ENCODE results near the gene POLL.

POLL gene

DNA sequence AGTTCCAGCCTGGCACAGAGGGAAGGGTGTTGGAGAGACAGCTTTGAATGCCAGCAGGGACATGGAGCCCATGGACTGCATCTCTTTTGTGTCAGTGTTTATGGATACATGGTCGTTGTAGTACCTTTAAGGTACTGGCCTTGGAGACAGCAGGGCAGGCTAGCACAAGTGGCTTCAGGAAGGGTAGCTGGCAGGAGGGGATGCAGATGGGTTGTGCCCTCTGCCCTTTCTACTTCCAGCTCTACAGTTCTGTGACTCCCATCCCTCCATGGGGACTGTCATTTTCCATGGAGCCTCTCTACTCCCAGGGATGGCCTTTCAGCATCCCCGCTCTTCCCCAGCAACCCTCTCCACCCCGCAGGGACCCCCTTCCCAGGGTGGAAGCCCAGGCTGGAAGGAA lies 25.1 kb downstream of the POLL start:
- no peaks in the 10 kb centered on the region for H3K4me1 ChIP-seq (ENCODE audit: control insufficient read depth, insufficient read depth, low read length)
- H3K4me3 ChIP-seq (ENCODE audit: low read depth, low read length): no peak overlapping the region
- H3K27me3 ChIP-seq (ENCODE audit: control insufficient read depth, insufficient read depth, low read length): peaks cover 26% of the 10 kb centered on the region
- no peaks in the 10 kb centered on the region for H3K9me3 ChIP-seq (ENCODE audit: control insufficient read depth, insufficient read depth, low read length)
- no peaks in the 10 kb centered on the region for H3K36me3 ChIP-seq (ENCODE audit: control insufficient read depth, insufficient read depth, low read length)
- H3K9ac ChIP-seq (ENCODE audit: low read depth, low read length): no peak overlapping the region

DNA sequence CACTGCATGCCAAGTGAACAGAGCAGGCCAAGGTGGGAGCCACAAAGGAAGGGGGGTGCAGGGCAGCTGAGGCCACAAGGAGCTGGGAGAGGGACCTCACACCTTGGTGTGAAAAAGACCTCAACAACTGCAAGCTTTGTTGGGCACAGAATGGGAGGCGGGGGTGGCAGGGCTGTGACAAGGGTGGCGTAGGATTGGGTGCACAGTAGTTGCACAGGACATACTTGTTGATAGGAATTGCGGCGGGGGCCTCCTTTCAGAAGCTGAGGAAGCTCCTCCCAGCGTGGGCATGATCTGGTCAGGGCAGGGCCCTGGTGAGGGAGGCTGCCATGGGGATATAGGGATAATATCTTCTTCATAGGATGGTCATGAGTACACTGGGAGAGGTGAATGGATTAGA lies 25.8 kb downstream of the POLL start:
- Histone ChIP-seq H3K36me3 (ENCODE audit: control insufficient read depth, insufficient read depth, low read length) (no peaks in the 10 kb centered on the region), H3K9me3 (ENCODE audit: control insufficient read depth, insufficient read depth, low read length) (no peaks in the 10 kb centered on the region), H3K4me3 (ENCODE audit: low read depth, low read length) (no peak overlapping the region), H3K27me3 (ENCODE audit: control insufficient read depth, insufficient read depth, low read length) (peaks cover 18% of the 10 kb centered on the region), H3K9ac (ENCODE audit: low read depth, low read length) (no peak overlapping the region), H3K4me1 (ENCODE audit: control insufficient read depth, insufficient read depth, low read length) (no peaks in the 10 kb centered on the region)

DNA sequence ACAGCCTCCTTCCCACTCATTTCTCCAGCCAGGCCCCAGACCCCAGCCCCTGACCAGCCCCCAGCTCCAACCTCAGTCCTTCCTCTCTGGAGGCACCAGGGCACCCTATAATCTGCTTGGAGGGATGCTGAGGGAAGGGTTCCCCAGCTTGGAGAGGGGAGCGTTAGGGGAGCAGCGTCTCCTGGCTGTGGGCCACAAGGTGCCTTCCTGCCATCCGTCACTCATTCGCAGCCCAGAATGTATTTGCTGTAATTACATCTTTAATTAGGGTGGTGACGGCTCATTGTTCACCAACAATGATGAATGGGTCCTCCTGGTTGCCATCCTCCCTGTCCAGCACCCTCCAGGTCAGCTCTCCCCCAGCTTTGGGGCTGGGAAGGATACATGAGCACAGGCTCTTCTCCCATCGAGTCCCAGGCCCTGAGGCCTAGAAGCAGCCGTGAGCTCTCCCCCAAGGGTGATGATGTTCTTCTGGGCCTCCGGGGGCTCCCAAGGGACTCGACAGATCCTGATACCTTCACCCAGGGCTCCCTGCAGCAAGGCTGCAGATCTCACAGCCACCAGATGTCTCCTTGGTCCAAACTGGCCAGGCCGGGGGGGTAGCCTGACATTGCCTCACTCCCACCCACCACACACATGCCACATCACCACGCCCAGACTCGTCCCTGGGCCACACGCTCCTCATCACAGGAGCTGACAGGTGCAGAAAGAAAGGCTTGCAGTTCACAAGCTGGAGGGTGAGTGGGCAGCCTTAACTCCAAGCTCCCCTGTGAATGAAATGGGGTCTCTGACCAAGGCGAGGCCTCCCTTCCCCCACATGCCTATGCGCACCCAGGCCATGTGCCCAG lies 26.8 kb downstream of the POLL start:
- Histone ChIP-seq H3K9me3 (ENCODE audit: control insufficient read depth, insufficient read depth, low read length) (no peaks in the 10 kb centered on the region), H3K4me1 (ENCODE audit: control insufficient read depth, insufficient read depth, low read length) (no peaks in the 10 kb centered on the region), H3K36me3 (ENCODE audit: control insufficient read depth, insufficient read depth, low read length) (no peaks in the 10 kb centered on the region), H3K9ac (ENCODE audit: low read depth, low read length) (no peak overlapping the region), H3K27me3 (ENCODE audit: control insufficient read depth, insufficient read depth, low read length) (peaks cover 10% of the 10 kb centered on the region), H3K4me3 (ENCODE audit: low read depth, low read length) (no peak overlapping the region)

DNA sequence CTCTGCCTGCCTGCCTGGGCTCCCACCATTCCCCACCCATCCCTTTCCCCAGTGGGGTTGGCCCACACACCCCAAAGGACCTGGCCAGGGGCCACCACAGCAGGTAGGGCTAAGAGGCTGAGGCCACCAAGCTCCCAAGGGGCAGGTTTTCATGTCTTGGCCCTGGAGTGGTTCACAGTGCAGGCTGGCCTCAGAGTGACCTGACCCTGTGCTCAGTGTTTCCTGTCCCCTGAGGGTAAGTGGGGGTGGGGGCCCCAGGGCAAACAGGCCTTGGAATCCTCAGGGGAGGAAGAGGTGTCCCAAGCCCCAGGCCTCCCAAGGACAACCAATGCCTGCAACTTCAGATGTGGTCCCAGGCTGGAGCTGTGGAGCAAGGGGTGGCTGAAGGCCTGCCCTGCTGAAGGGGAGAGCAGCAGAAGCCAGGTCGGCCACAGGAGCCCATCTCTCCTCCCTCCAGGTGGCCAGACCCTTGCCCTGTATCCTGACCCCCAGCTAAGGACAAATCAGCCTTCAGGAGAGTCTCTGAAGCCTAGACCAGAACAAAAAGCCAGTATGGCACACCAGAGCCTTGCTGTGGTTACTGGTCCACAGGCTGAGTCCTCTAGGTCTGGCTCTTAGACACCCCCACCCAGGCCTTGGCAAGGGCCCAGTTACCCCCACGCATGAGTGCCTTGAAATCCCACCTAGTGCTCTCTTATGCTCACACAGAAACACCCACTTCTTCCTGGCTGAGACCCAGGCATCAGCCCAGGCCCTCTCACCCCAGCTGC lies 27.6 kb downstream of the POLL start:
- Histone ChIP-seq H3K4me1 (ENCODE audit: control insufficient read depth, insufficient read depth, low read length) (no peaks in the 10 kb centered on the region), H3K9me3 (ENCODE audit: control insufficient read depth, insufficient read depth, low read length) (no peaks in the 10 kb centered on the region), H3K9ac (ENCODE audit: low read depth, low read length) (no peak overlapping the region), H3K27me3 (ENCODE audit: control insufficient read depth, insufficient read depth, low read length) (peaks cover 2% of the 10 kb centered on the region), H3K4me3 (ENCODE audit: low read depth, low read length) (no peak overlapping the region), H3K36me3 (ENCODE audit: control insufficient read depth, insufficient read depth, low read length) (no peaks in the 10 kb centered on the region)

DNA sequence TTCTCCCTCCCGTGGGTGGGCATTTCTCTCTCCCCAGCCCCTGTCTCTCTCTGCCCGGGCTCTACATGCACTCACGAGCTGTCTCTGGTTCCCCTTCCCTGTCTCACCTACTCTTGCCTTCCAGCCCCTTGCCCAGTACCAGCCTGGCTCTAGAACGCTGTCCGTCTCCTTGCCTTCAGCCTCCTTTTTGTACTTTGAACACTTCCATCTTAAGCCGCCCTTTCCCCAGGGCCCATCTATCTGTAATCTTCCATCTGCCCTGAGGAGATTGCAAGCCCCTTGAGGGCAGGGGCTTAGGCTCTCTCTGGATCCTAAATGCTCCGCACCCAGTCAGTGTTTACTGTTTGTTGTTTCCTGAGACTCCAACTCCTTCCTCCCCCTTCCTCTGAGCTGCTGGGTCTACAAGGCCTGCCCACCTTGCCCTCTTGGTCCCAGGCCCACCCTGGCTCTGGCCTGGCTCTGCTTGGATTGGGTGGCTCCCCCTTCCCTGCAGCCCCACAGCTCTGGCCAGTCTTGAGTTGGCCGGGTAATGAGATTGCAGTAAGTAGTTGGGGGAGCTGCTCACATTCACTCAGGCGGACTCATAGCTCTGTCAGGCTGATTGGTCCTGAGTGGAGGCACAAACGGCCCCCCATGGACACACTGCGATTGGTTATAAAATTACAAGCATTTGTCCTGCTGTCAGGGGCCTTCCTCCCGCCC lies 28.3 kb downstream of the POLL start:
- Histone ChIP-seq H3K27me3 (ENCODE audit: control insufficient read depth, insufficient read depth, low read length) (no peaks in the 10 kb centered on the region), H3K4me3 (ENCODE audit: low read depth, low read length) (no peak overlapping the region)

DNA sequence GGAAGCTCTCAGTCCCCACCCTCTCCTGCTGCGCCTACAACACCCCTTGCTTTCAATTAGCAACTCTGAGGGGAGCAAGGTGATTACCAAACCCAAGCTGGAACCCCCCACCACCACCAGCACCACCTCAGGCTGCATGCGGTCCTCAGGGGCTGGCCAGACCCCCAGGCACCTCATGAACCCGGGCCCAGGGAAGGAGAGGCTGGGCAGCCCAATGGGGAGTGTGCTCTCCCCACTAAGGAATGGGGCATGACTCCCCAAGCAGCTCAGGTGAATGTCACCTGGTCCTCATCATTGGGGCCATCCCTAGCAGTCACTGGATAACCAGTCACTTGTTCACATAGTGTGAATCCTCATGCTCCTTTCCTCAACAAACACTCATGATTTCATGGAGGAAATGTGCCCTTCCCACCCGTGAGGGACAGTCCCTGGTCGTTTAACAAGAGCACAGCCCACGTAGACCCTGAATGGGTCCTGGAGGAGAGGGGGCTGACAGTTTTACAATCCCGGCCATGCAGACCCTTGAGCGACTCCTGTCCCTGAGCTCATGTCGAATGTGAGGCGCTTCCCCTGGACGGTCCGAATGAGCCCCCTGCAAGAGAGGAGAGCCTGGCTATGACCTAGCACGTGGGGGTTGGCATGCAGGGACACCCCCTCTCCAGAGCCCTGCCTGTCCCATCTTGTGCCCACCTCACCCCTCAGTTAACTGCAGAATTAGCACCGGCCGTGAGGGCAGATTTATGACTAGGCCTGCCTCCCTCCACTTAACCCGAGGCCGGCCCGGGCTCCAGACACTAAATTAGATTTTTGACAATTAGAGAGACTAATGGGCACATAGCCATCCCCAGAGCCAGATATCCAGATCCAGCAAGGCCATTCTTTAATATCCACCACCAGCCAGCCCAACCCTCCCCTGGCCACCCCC lies 29.1 kb downstream of the POLL start:
- H3K4me1 ChIP-seq (ENCODE audit: control insufficient read depth, insufficient read depth, low read length): no peaks in the 10 kb centered on the region
- no peak overlapping the region for H3K4me3 ChIP-seq (ENCODE audit: low read depth, low read length)
- H3K9ac ChIP-seq (ENCODE audit: low read depth, low read length): no peak overlapping the region
- H3K27me3 ChIP-seq (ENCODE audit: control insufficient read depth, insufficient read depth, low read length): no peaks in the 10 kb centered on the region
- H3K36me3 ChIP-seq (ENCODE audit: control insufficient read depth, insufficient read depth, low read length): no peaks in the 10 kb centered on the region
- H3K9me3 ChIP-seq (ENCODE audit: control insufficient read depth, insufficient read depth, low read length): no peaks in the 10 kb centered on the region

More for the DNA sequence above, 28.3 kb downstream of the POLL start:
- Histone ChIP-seq H3K9me3 (ENCODE audit: control insufficient read depth, insufficient read depth, low read length) (no peaks in the 10 kb centered on the region), H3K4me1 (ENCODE audit: control insufficient read depth, insufficient read depth, low read length) (no peaks in the 10 kb centered on the region), H3K9ac (ENCODE audit: low read depth, low read length) (no peak overlapping the region), H3K36me3 (ENCODE audit: control insufficient read depth, insufficient read depth, low read length) (no peaks in the 10 kb centered on the region)

DNA sequence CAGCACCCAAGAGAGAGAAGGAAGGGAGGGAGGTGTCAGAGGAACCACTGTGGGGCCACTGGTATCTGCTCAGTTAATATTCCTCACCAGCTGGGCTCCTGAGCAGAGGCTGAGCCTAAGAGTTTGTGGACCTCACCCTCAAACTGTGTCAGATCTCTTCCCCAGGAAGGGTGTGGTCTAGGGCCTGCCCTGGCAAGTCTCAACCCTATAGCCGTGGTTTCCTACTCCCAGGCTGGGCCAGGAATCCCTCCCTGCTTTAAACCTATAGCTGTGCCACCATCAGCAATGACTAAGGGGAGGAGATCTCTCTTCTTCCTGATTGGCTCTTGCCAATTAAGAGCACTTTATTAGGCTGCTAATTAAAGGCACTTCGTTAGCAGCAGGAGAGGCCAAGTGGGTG lies 29.9 kb downstream of the POLL start:
- H3K9ac ChIP-seq (ENCODE audit: low read depth, low read length): no peak overlapping the region
- H3K9me3 ChIP-seq (ENCODE audit: control insufficient read depth, insufficient read depth, low read length): no peaks in the 10 kb centered on the region

DNA sequence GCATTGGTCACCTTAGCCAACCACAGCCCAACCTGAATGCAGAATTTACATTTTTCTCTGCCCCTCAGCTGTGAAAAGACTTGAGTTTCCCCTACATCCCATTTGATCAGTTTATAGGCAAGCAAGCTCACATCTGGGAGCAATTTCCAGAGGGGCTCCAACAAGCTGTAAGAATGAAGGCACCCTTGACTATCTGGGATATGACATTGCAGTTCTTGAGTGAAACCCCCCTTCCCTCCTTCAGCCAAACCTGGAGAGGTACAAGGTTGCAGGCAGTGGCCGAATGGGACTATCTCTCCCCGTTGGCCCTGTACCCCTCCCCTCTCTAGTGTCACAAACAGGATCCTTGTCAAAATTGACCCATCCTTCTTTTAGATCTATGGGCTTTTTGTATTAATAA lies 30.5 kb downstream of the POLL start:
- H3K9me3 ChIP-seq (ENCODE audit: control insufficient read depth, insufficient read depth, low read length): no peaks in the 10 kb centered on the region
- no peaks in the 10 kb centered on the region for H3K27me3 ChIP-seq (ENCODE audit: control insufficient read depth, insufficient read depth, low read length)
- no peaks in the 10 kb centered on the region for H3K4me1 ChIP-seq (ENCODE audit: control insufficient read depth, insufficient read depth, low read length)
- H3K36me3 ChIP-seq (ENCODE audit: control insufficient read depth, insufficient read depth, low read length): peaks cover 2% of the 10 kb centered on the region
- no peak overlapping the region for H3K9ac ChIP-seq (ENCODE audit: low read depth, low read length)
- H3K4me3 ChIP-seq (ENCODE audit: low read depth, low read length): no peak overlapping the region

More for the DNA sequence above, 29.9 kb downstream of the POLL start:
- H3K36me3 ChIP-seq (ENCODE audit: control insufficient read depth, insufficient read depth, low read length): peaks cover under 1% of the 10 kb centered on the region
- no peak overlapping the region for H3K4me3 ChIP-seq (ENCODE audit: low read depth, low read length)
- no peaks in the 10 kb centered on the region for H3K4me1 ChIP-seq (ENCODE audit: control insufficient read depth, insufficient read depth, low read length)
- no peaks in the 10 kb centered on the region for H3K27me3 ChIP-seq (ENCODE audit: control insufficient read depth, insufficient read depth, low read length)

DNA sequence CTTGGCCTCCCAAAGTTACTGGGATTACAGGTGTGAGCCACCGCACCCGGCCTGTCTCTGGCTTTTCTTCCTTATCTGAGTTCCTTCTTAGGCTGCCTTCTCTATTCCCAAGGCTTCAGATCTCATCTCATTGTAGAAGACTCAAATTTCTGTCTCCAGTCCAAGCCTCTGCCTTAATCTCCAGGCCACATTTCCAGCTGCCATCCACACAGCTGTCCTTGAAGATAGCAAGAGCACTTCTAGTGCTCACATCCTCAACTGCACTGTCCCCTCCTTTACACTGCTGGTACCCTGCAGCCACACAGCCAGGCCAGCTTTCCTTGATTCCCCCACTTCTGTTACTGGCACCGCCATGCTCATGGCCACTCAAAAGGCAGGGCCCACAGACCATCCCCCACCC lies 35.6 kb downstream of the POLL start:
- Histone ChIP-seq H3K9ac (ENCODE audit: low read depth, low read length) (no peak overlapping the region), H3K4me3 (ENCODE audit: low read depth, low read length) (no peak overlapping the region), H3K4me1 (ENCODE audit: control insufficient read depth, insufficient read depth, low read length) (no peaks in the 10 kb centered on the region), H3K27me3 (ENCODE audit: control insufficient read depth, insufficient read depth, low read length) (no peaks in the 10 kb centered on the region), H3K36me3 (ENCODE audit: control insufficient read depth, insufficient read depth, low read length) (peaks cover 2% of the 10 kb centered on the region), H3K9me3 (ENCODE audit: control insufficient read depth, insufficient read depth, low read length) (no peaks in the 10 kb centered on the region)

DNA sequence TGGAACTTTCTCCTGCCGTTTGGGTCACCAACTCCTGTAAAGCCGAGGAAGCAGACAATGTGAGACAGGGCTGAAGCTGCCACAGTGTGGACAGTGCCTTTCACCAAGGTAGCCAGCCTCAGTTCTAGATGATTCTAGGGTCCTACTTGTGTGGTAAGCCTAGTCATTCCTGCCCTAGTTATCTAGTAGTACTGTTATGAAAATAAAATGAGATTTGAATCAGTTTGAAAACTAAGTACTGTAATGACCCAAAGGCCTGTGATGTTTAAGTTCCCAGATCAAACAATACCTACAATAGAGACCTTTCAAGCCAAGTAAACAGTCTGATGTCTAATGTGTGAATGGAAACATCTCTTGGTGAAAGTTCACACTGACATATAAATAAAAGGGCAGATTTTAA lies 37.1 kb downstream of the POLL start:
- H3K4me3 ChIP-seq (ENCODE audit: low read depth, low read length): no peak overlapping the region
- peaks cover 2% of the 10 kb centered on the region for H3K36me3 ChIP-seq (ENCODE audit: control insufficient read depth, insufficient read depth, low read length)
- H3K9me3 ChIP-seq (ENCODE audit: control insufficient read depth, insufficient read depth, low read length): no peaks in the 10 kb centered on the region
- H3K4me1 ChIP-seq (ENCODE audit: control insufficient read depth, insufficient read depth, low read length): no peaks in the 10 kb centered on the region
- no peaks in the 10 kb centered on the region for H3K27me3 ChIP-seq (ENCODE audit: control insufficient read depth, insufficient read depth, low read length)
- H3K9ac ChIP-seq (ENCODE audit: low read depth, low read length): no peak overlapping the region

DNA sequence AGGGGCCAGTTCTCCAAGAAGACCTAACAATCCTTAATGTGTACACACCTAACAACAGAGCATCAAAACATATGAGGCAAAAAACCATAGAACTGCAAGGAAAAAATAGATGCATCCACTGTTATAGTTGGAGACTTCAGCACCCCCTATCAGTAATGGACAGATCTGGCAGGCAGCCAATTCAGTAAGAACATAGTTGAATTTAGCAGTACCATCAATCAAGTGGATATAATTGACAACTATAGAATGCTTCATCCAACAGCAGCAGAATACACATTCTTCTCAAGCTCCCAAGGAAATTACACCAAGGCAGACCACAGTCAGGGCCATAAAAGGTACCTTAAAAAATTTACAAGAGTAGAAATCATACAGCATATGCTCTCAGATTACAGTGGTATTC lies 42.2 kb downstream of the POLL start:
- Histone ChIP-seq H3K27me3 (ENCODE audit: control insufficient read depth, insufficient read depth, low read length) (no peaks in the 10 kb centered on the region), H3K36me3 (ENCODE audit: control insufficient read depth, insufficient read depth, low read length) (no peaks in the 10 kb centered on the region), H3K4me3 (ENCODE audit: low read depth, low read length) (no peak overlapping the region), H3K9ac (ENCODE audit: low read depth, low read length) (no peak overlapping the region), H3K4me1 (ENCODE audit: control insufficient read depth, insufficient read depth, low read length) (no peaks in the 10 kb centered on the region), H3K9me3 (ENCODE audit: control insufficient read depth, insufficient read depth, low read length) (no peaks in the 10 kb centered on the region)

Measured in iPS-15b (cell line).